Stimulated activated CD8-positive, alpha-beta memory T cell treated with anti-CD3 and anti-CD28 coated beads, Interleukin-12 subunit alpha, Interleukin-12 subunit beta, amount 100 ng/mL, for 24 hours (primary cell): ENCODE data around the gene IL1R2.

ENCODE experiments used
- DNase-seq: peaks from one replicate; pipeline ENCODE4 v3.0.0-alpha.2; 2020; ENCODE audit errors: extremely low read depth

Gene IL1R2

GRCh38 chr2:101991721-101992145 is at the start of gene IL1R2:
IL1R2 (plus strand) TSS chr2:101991960; CDS start chr2:102008576, 16,616 bp downstream.
- DNase-seq = no peak

- DNase-seq = no peak
These were observed 48.9 kb upstream of the IL1R2 start for GRCh38 chr2:101942851-101943250.

GRCh38 chr2:101946372-101947039 is 45.3 kb upstream of the IL1R2 start:
- DNase-seq = no peak

GRCh38 chr2:101947374-101947773 is 44.4 kb upstream of the IL1R2 start:
- DNase-seq = no peak

- no peak for DNase-seq
These were observed 43.1 kb upstream of the IL1R2 start for GRCh38 chr2:101948625-101949155.

GRCh38 chr2:101949304-101949703 is 42.5 kb upstream of the IL1R2 start:
- DNase-seq = no peak

- DNase-seq = no peak
These were observed 40.5 kb upstream of the IL1R2 start for GRCh38 chr2:101951296-101951695.

- no peak for DNase-seq
These were observed 39.2 kb upstream of the IL1R2 start for GRCh38 chr2:101952551-101952950.

- DNase-seq = no peak
These were observed 35.0 kb upstream of the IL1R2 start for GRCh38 chr2:101956465-101957438.

- no peak for DNase-seq
These were observed 33.7 kb upstream of the IL1R2 start for GRCh38 chr2:101958061-101958460.

- no peak for DNase-seq
These were observed 30.9 kb upstream of the IL1R2 start for GRCh38 chr2:101960819-101961337.

- no peak for DNase-seq
These were observed 30.2 kb upstream of the IL1R2 start for GRCh38 chr2:101961338-101962191.

- no peak for DNase-seq
These were observed 29.5 kb upstream of the IL1R2 start for GRCh38 chr2:101962309-101962708.

- no peak for DNase-seq
These were observed 28.6 kb upstream of the IL1R2 start for GRCh38 chr2:101963198-101963597.

- DNase-seq = no peak
These were observed 23.8 kb upstream of the IL1R2 start for GRCh38 chr2:101967826-101968513.

GRCh38 chr2:101969723-101970122 is 22.0 kb upstream of the IL1R2 start:
- no peak for DNase-seq

GRCh38 chr2:101970901-101971300 is 20.9 kb upstream of the IL1R2 start:
- no peak for DNase-seq

GRCh38 chr2:101971836-101972235 is 19.9 kb upstream of the IL1R2 start:
- no peak for DNase-seq

GRCh38 chr2:101972621-101973434 is 18.9 kb upstream of the IL1R2 start:
- no peak for DNase-seq

GRCh38 chr2:101974663-101975062 is 17.1 kb upstream of the IL1R2 start:
- DNase-seq = no peak
